ENCODE measurements around the gene MT1M.

MT1M gene

GRCh38 chr16:56589141-56590039 is 43.1 kb upstream of the MT1M start, which contains the start of gene MT3:
MT3 (plus strand) TSS chr16:56589528; CDS start chr16:56589591, 63 bp downstream.
- H3K36me3 ChIP-seq: no peaks in the 10 kb centered on the region
- peaks cover 3% of the 10 kb centered on the region for H3K9me3 ChIP-seq (ENCODE audit: severe bottlenecking)
- peak within 1 kb of the TSS; percentile 37 for H3K4me3 ChIP-seq (ENCODE audit: low read depth, low read length)
- no peak for DNase-seq
- H3K27me3 ChIP-seq (ENCODE audit: insufficient read depth, low read depth, severe bottlenecking): no peaks in the 10 kb centered on the region
- TF ChIP-seq, protein P1, sequence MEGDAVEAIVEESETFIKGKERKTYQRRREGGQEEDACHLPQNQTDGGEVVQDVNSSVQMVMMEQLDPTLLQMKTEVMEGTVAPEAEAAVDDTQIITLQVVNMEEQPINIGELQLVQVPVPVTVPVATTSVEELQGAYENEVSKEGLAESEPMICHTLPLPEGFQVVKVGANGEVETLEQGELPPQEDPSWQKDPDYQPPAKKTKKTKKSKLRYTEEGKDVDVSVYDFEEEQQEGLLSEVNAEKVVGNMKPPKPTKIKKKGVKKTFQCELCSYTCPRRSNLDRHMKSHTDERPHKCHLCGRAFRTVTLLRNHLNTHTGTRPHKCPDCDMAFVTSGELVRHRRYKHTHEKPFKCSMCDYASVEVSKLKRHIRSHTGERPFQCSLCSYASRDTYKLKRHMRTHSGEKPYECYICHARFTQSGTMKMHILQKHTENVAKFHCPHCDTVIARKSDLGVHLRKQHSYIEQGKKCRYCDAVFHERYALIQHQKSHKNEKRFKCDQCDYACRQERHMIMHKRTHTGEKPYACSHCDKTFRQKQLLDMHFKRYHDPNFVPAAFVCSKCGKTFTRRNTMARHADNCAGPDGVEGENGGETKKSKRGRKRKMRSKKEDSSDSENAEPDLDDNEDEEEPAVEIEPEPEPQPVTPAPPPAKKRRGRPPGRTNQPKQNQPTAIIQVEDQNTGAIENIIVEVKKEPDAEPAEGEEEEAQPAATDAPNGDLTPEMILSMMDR (IDR thresholded peaks at IDR 0.05; ENCODE audit: low read depth, low read length): peak; percentile 31; the same call in 1 of the 2 replicates
- H3K27ac ChIP-seq: no peak within 1 kb of the TSS

DNA sequence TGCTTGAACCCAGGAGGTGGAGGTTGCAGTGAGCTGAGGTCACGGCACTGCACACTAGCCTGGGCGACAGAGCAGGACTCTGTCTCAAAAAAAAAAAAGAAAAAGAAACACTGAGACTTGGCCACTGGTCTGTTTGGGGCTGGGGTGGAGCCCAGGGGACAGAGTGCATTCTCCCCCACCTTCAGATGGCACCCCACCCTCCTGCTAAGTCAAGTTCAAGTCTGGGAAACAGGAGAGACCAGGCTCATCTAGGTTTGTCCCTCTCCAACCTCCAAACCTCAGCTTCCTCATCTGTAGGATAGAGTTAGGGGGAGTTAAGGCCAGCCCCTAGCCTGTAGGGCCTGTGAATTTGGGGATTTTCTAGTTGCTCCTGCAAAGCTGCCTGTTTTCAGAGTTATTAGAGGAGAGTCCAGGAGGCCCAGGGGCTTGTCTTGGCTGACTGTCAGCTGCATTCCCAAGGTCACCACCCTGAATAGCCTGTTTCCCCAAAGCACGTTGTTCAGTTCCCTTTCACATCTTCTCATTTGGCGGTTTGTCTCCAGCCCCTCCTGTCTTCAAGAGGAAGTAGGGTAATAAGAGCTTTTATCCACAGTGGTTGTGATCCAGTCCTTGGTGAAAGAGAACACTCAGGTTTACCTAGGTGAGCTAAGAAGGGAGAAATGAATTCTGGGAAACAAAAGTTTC is 40.9 kb upstream of the MT1M start:
- Histone ChIP-seq H3K4me3 (ENCODE audit: low read depth, low read length) (no peak overlapping the region), H3K27me3 (ENCODE audit: insufficient read depth, low read depth, severe bottlenecking) (no peaks in the 10 kb centered on the region), H3K36me3 (no peaks in the 10 kb centered on the region), H3K9me3 (ENCODE audit: severe bottlenecking) (peaks cover 3% of the 10 kb centered on the region), H3K27ac (no peak overlapping the region)
- no peak for DNase-seq
- TF ChIP-seq, protein P1 (IDR thresholded peaks at IDR 0.05; ENCODE audit: low read depth, low read length): no peak

DNA sequence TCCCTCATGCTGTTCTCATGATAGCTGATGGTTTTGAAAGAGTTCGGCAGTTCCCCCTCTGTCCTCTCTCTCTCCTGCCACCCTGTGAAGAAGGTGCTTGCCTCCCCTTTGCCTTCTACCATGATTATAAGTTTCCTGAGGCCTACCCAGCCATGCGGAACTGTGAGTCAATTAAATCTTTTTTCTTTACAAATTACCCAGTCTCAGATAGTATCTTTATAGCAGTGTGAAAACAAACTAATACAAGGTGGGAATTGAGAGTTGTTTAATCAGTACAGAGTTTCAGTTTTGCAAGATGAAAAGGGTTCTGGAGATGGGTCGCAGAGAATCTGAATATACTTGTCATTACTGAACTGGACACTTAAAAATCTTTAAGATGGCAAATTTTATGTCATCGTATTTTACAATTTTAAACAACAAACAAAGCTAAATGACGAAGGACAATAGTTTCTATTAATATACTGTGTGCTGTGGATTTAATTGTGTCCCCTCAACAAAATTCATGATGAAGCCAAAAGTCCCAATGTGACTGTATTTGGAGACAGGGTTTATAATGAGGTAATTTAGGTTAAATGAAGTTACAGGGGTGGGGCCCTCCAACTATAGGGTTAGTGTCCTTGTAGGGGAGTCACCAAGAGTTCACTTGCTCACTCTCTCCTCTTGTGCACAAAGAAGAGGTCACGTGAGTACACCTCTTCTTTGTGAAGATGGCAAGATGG is 38.7 kb upstream of the MT1M start:
- Histone ChIP-seq H3K27me3 (ENCODE audit: insufficient read depth, low read depth, severe bottlenecking) (no peaks in the 10 kb centered on the region), H3K36me3 (no peaks in the 10 kb centered on the region), H3K4me3 (ENCODE audit: low read depth, low read length) (no peak overlapping the region), H3K27ac (no peak overlapping the region), H3K9me3 (ENCODE audit: severe bottlenecking) (peaks cover 3% of the 10 kb centered on the region)
- DNase-seq: no peak
- TF ChIP-seq, protein P1 (IDR thresholded peaks at IDR 0.05; ENCODE audit: low read depth, low read length): no peak

GRCh38 chr16:56594292-56594619 is 38.2 kb upstream of the MT1M start:
- no peaks in the 10 kb centered on the region for H3K27me3 ChIP-seq (ENCODE audit: insufficient read depth, low read depth, severe bottlenecking)
- TF ChIP-seq, protein P1 (IDR thresholded peaks at IDR 0.05; ENCODE audit: low read depth, low read length): no peak

GRCh38 chr16:56600398-56600999 is 32.0 kb upstream of the MT1M start:
- Histone ChIP-seq H3K9me3 (ENCODE audit: severe bottlenecking) (no peaks in the 10 kb centered on the region), H3K27ac (no peak overlapping the region), H3K27me3 (ENCODE audit: insufficient read depth, low read depth, severe bottlenecking) (no peaks in the 10 kb centered on the region), H3K4me3 (ENCODE audit: low read depth, low read length) (no peak overlapping the region), H3K36me3 (no peaks in the 10 kb centered on the region)
- TF ChIP-seq, protein P1 (IDR thresholded peaks at IDR 0.05; ENCODE audit: low read depth, low read length): peak; percentile 65
- DNase-seq: peak; percentile 60

More at GRCh38 chr16:56594292-56594619, 38.2 kb upstream of the MT1M start:
- no peak for DNase-seq
- Histone ChIP-seq H3K27ac (no peak overlapping the region), H3K4me3 (ENCODE audit: low read depth, low read length) (no peak overlapping the region), H3K36me3 (no peaks in the 10 kb centered on the region), H3K9me3 (ENCODE audit: severe bottlenecking) (peaks cover 3% of the 10 kb centered on the region)

Data from WERI-Rb-1 (cell line).